ENCODE measurements around the gene CDC25A.
A peak's percentile ranks its signal among the peaks of the same experiment; 100 is the strongest.

CDC25A gene

DNA sequence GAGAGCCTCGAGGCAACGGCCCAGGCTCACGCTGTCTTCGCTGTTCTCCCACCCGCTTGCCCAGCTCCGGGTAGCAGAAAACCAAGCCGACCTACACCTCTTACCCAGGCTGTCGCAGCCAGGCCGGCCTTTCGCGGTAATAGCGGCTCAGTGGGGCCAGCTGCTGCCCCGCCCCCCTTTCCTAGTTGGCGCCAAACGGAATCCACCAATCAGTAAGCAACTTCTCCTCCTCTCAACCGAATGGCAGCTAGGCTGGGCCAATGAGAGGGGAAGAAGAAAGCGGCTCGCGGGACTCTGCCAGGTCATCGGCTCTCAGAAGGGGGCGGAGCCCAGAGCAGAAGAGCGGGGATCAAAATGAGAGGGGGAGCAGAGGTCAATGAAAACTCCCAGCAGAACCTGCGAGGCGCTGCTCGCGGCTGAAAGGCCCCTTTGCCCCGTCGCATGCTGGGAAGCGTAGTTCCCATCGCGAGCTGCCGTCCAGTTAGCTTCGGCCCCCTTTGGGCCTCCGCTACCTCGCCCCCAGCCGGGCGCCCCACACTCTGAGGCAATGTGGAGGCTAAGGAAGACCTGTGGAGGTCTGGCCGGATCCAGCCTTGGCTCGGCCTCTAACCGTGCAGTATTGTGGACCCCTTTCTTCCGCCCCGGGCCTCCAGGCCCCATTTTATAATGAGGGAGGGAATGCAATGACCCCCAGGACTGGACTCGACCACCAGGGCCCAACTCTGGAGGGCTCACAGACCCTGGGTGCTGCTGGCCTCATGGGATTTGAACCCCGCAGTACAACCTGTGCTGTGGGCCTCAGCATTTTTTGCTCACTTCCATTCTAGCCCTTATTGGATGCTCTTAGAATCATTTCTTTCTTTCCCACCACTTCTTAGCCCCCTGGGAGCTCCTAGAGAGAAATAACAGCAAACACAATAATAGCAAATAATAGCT, at the start of gene CDC25A:
Gene CDC25A, minus strand, starts transcription at position 152 of the 936 bp plus-strand sequence. CDS start 470 bp downstream, outside the sequence.
- H3K36me3 Mint-ChIP-seq: peaks cover 10% of the 10 kb centered on the region
- H3K4me1 Mint-ChIP-seq: peaks cover 11% of the 10 kb centered on the region
- peaks cover 16% of the 10 kb centered on the region for H3K27me3 Mint-ChIP-seq
- H3K9me3 Mint-ChIP-seq: no peaks in the 10 kb centered on the region
- H3K4me3 Mint-ChIP-seq: peak within 1 kb of the TSS; percentile 95
- peak within 1 kb of the TSS; percentile 53 for H3K27ac Mint-ChIP-seq
- peak; percentile 100 for ATAC-seq

DNA sequence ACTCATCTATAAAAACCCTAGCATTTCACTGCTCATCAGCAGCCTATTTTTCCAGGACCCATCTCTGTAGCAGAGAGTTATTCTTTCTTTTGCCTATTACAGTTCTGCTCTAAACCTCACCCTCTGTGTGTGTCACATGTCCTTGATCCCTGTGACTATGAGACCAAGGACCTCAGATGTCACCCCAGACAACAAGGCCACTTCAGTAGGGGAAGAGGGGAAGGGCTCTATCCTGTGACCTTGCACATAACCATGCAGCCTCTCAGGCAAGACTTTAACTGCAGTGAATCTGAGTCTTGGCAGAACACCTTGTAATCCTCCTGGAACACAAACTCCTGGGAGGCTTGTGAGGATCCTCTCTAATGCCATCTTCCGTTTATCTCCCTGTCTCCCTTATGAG, 48.3 kb upstream of the CDC25A start:
- Mint-ChIP-seq H3K27ac (peak overlapping the region; percentile 22), H3K4me1 (peaks cover 42% of the 10 kb centered on the region), H3K9me3 (no peaks in the 10 kb centered on the region), H3K27me3 (no peaks in the 10 kb centered on the region), H3K4me3 (no peak overlapping the region), H3K36me3 (no peaks in the 10 kb centered on the region)
- ATAC-seq: no peak

DNA sequence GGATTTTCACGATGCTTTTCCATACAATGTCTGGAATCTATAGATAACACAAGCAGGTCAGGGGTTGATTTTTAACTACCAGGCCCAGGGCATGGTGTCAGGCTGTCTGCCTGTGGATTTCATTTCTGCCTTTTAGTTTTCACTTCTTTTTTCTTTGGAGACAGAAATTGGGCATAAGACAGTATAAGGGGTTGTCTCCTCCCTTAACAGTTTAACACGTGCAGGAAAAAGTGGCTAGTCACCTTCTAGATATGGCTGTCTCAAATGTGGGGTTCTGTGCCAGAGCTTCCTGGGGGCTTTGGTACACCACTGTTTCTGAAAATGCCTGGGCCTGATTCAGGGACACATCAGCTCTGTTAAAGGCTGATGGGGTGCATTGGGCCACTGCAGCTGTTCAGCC, 45.3 kb upstream of the CDC25A start:
- Mint-ChIP-seq H3K4me3 (peak overlapping the region; percentile 18), H3K9me3 (no peaks in the 10 kb centered on the region), H3K4me1 (peaks cover 36% of the 10 kb centered on the region), H3K27ac (peak overlapping the region; percentile 57), H3K36me3 (no peaks in the 10 kb centered on the region), H3K27me3 (no peaks in the 10 kb centered on the region)
- peak; percentile 61 for ATAC-seq

DNA sequence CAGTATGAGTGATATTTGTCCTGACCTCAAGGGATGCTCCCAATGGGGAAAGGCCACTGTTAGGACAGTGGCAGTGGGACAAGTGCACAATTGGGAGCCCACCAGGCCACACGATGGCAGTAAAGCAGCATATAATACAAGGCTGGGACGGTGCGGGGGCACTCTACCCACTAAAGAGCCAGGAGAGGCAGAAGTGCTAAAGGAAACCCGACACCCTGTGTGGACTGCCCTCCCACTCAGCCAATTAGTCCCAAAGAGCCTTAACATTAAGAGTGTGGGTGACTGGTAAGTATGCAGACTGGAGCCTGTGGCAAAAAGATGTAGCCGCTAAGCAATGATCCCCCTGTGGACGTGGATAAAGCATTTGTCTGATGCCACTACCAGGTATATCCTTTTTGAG, 44.5 kb upstream of the CDC25A start:
- peak; percentile 93 for ATAC-seq

DNA sequence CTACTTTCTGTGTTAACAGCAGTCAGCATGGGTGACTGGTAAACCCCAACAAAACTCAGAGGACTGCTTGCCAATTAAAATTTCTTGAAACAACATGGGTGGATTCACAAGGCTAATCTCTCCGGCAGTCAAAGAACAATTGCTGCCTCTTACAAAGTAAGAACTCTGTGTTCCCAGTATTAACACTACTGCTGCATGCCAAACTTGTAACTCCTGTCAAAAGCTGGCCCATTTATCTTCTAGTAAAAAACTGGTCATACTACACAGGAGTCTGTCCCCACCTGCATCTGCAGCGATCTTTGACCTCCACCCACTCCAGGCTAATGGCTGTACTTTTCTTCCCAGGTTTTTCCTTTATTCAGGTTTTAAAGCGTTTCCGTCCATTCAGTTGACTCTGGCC, 44.0 kb upstream of the CDC25A start:
- Mint-ChIP-seq H3K4me1 (peaks cover 39% of the 10 kb centered on the region), H3K4me3 (no peak overlapping the region)

More for the DNA sequence above, 44.5 kb upstream of the CDC25A start:
- peak overlapping the region; percentile 61 for H3K4me3 Mint-ChIP-seq
- H3K9me3 Mint-ChIP-seq: no peaks in the 10 kb centered on the region
- peak overlapping the region; percentile 57 for H3K27ac Mint-ChIP-seq
- no peaks in the 10 kb centered on the region for H3K36me3 Mint-ChIP-seq
- peaks cover 36% of the 10 kb centered on the region for H3K4me1 Mint-ChIP-seq
- no peaks in the 10 kb centered on the region for H3K27me3 Mint-ChIP-seq

DNA sequence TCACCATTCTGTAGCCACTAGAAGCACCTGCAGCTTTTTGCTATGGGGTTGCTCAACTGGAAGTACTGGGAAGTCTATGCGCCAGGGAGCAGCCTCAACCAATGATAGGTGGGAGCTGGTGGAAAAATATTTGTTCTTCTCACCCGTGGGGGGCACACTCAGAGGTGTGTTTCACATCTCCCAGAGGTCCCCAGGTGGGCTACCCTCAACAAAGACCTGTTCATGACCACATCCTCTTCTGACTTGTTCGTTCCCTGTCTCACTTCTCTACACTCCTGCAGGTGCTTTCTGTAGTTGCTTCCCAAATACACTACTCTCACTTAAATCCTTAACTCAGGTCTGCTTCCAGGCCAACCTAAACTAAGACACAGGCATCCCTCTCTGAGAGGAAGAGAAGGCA, 38.7 kb upstream of the CDC25A start:
- H3K4me1 Mint-ChIP-seq: peaks cover 56% of the 10 kb centered on the region
- peak overlapping the region; percentile 22 for H3K27ac Mint-ChIP-seq
- peak; percentile 66 for ATAC-seq
- no peak overlapping the region for H3K4me3 Mint-ChIP-seq
- no peaks in the 10 kb centered on the region for H3K36me3 Mint-ChIP-seq
- H3K9me3 Mint-ChIP-seq: no peaks in the 10 kb centered on the region
- no peaks in the 10 kb centered on the region for H3K27me3 Mint-ChIP-seq

More for the DNA sequence above, 44.0 kb upstream of the CDC25A start:
- Mint-ChIP-seq H3K9me3 (no peaks in the 10 kb centered on the region), H3K27ac (peak overlapping the region; percentile 57), H3K27me3 (no peaks in the 10 kb centered on the region), H3K36me3 (no peaks in the 10 kb centered on the region)
- no peak for ATAC-seq

DNA sequence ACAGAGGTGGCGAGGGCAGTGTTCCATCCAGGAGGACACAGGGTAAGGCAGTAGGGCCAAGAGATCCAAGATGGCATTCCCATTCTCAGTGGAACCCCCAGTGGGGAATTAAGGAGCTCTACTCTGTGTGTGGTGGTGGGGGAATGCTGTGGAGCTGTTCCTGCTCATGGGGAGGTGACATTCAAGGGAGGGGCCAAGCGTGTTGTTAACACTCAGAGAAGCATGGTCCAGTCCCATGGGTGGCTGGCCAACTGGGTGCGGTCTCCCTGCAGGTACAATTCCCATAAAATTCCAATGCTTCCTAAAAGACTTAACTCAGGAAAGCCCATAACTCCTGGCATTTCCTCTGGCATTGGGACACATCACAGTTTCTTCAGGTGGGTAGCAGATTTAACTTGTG, 37.4 kb upstream of the CDC25A start:
- ATAC-seq: no peak
- H3K4me3 Mint-ChIP-seq: no peak overlapping the region
- no peaks in the 10 kb centered on the region for H3K9me3 Mint-ChIP-seq
- H3K27ac Mint-ChIP-seq: peak overlapping the region; percentile 73
- peaks cover 61% of the 10 kb centered on the region for H3K4me1 Mint-ChIP-seq
- H3K27me3 Mint-ChIP-seq: no peaks in the 10 kb centered on the region
- no peaks in the 10 kb centered on the region for H3K36me3 Mint-ChIP-seq

DNA sequence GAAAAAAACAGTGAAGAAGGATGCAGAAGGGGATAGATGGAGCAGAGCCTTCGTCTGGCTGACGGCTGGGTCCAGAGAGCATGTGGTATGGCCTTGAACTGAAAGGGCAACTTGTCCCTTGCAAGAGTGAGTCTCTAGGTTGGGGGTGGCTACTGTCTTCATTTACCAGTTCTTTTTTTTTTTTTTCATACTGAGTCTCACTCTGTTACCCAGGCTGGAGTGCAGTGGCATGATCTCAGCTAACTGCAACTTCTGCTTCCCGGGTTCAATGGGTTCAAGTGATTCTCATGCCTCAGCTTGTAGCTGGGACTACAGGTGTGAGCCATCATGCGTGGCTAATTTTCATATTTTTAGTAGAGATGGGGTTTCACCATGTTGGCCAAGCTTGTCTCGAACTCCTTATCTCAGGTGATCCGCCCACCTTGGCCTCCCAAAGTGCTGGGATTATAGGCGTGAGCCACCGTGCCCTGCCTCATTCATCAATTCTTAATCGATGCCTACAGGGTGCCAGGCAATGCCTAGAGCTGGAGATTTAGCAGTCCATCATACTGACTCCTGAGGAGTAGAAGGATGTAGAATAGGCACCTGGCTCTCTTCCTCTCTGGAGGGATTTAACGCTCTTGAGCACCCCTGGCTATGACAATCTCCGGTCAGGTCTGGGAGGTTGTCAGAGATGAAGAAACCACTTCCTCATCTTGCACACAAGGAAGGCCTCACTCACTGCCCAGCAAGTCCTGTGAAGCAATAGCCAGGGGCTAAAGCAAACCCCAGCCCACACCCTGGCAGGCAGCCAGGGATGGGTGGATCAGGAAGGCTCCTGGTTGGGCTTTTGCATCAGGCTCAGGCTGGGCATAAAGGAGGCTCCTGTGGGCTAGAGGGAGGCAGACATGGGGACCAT, 34.6 kb upstream of the CDC25A start, which contains the start of gene CAMP:
Gene CAMP, plus strand, starts transcription at position 880 of the 898 bp plus-strand sequence. Its CDS starts 17 bp downstream, at position 897.
- H3K36me3 Mint-ChIP-seq: no peaks in the 10 kb centered on the region
- no peaks in the 10 kb centered on the region for H3K9me3 Mint-ChIP-seq
- no peaks in the 10 kb centered on the region for H3K27me3 Mint-ChIP-seq
- H3K27ac Mint-ChIP-seq: peak within 1 kb of the TSS; percentile 73
- peak; percentile 79 for ATAC-seq
- H3K4me1 Mint-ChIP-seq: peaks cover 61% of the 10 kb centered on the region
- H3K4me3 Mint-ChIP-seq: no peak within 1 kb of the TSS

DNA sequence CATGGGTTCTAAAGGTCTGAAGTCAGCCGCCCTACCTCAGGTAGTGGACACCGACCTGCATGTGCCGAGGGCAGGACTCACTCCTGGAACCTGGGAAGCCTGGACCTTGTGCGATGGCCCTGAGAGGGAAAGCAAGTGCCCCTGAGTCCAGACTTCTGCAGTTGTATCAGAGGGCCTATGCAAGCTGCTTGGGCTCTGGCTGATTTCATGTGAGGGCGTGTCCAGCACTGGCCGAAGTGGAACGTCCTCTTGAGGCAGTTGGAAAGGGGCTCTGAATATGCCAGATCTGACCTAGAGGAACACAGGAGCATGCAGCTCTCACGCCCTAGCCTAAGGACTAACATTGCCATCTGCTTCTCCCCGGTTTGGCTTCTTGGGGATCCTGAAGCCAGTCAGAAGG, 32.5 kb upstream of the CDC25A start:
- Mint-ChIP-seq H3K4me3 (no peak overlapping the region), H3K36me3 (no peaks in the 10 kb centered on the region), H3K4me1 (peaks cover 48% of the 10 kb centered on the region), H3K27ac (no peak overlapping the region), H3K9me3 (no peaks in the 10 kb centered on the region), H3K27me3 (no peaks in the 10 kb centered on the region)
- no peak for ATAC-seq

DNA sequence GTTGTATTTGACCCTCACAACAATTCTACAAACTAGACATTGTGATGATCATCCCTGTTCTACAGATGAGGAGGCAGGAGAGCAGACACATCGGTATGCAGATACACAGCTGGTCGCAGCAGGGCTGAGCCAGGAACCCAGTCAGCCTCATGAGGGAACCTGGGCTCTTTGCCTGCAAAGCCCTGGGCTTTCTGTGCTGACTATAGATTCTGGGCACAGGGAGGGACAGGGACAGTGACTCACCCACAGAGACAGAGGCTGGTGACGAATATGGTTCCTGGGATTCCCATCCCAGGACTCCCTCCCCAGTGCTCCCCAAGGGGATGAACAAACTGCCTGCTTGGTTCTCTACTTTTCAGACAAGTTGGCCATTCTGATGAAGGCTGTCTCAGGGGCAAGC, 31.3 kb upstream of the CDC25A start:
- no peaks in the 10 kb centered on the region for H3K27me3 Mint-ChIP-seq
- no peaks in the 10 kb centered on the region for H3K9me3 Mint-ChIP-seq
- H3K36me3 Mint-ChIP-seq: no peaks in the 10 kb centered on the region
- H3K4me3 Mint-ChIP-seq: no peak overlapping the region
- peaks cover 36% of the 10 kb centered on the region for H3K4me1 Mint-ChIP-seq
- ATAC-seq: no peak
- no peak overlapping the region for H3K27ac Mint-ChIP-seq

DNA sequence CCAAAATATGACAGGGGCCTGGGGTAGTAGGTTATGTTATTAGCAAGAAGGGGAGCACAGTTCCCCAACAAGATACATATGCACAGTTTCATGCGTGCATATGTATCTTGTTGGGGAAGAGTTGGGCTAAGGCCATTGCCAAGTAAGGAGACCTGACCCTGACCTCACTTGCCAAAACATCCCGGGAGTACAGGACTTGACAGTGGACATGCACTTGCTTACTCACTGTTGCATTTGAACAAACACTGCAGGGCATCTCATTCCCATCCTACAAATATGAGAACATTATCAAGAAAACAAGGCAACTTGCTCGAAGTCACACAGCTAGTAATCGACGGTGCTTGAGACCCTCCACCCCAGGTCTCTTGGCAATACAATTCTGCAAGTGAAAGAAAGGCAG, 30.3 kb upstream of the CDC25A start:
- peaks cover 26% of the 10 kb centered on the region for H3K4me1 Mint-ChIP-seq
- H3K4me3 Mint-ChIP-seq: no peak overlapping the region
- no peak for ATAC-seq
- no peaks in the 10 kb centered on the region for H3K27me3 Mint-ChIP-seq
- no peak overlapping the region for H3K27ac Mint-ChIP-seq
- H3K36me3 Mint-ChIP-seq: no peaks in the 10 kb centered on the region
- H3K9me3 Mint-ChIP-seq: no peaks in the 10 kb centered on the region

DNA sequence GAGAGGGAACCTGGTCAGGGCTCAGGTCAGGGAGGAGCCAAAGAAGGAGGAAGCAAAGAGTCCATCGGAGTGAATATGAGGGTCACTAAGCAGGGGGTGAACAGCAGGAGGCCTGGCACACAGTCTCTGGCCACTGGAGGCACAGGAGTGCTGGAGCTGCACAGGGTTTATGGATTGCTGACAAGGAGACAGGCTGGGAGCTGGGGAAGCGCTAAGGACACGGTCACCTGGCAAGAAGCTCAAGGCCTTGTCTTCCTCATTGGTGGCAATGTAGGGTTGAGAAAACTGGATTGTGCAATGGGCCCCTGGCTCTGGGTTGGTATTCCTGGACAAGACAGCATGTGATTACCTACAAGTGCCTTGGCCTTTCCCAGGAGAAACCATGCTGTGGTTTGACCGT, 29.2 kb upstream of the CDC25A start:
- H3K36me3 Mint-ChIP-seq: no peaks in the 10 kb centered on the region
- H3K4me1 Mint-ChIP-seq: peaks cover 16% of the 10 kb centered on the region

DNA sequence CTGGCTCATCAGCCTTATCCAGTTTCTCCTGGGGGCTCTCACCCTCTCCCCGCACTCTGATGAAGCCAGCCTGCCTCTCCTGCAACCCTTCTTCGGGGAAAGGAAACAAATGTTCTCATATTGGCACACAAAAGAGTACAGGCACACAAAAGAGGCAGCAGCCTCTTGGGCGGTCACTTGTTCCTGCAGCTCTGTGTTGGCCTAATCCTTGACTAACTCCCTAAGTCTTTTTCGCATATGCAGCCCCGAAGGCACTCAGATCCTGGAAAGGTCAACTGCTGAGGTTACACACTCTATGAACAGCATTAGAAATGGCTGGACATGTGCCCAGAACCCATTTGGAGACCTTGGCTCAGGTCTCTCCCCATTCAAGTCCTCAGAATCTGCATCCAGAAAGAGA, 27.7 kb upstream of the CDC25A start:
- no peak for ATAC-seq
- H3K4me1 Mint-ChIP-seq: no peaks in the 10 kb centered on the region
- no peaks in the 10 kb centered on the region for H3K27me3 Mint-ChIP-seq
- no peaks in the 10 kb centered on the region for H3K36me3 Mint-ChIP-seq
- H3K4me3 Mint-ChIP-seq: no peak overlapping the region
- H3K27ac Mint-ChIP-seq: no peak overlapping the region
- no peaks in the 10 kb centered on the region for H3K9me3 Mint-ChIP-seq

More for the DNA sequence above, 29.2 kb upstream of the CDC25A start:
- Mint-ChIP-seq H3K27me3 (no peaks in the 10 kb centered on the region), H3K9me3 (no peaks in the 10 kb centered on the region), H3K27ac (no peak overlapping the region), H3K4me3 (no peak overlapping the region)
- ATAC-seq: no peak

DNA sequence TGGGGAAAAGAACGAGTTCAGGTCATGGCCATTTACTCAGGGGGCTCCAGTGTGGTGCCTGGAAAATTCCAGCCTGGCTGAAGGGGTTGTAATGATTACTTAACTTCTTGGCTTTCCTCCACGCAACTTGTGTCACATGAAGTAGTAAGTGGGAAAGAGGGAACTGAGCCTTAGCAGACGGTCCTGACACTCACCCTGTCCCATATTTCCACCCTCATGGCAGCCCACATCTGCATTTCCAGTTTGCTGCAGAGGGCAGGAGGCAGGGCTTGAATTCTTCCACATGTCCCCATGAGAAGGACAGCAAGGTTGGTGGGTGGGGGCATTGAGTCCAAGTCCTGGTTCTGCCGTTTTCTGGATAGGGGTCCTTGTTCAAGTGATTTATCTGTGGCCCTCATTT, 27.2 kb upstream of the CDC25A start:
- no peaks in the 10 kb centered on the region for H3K27me3 Mint-ChIP-seq
- no peaks in the 10 kb centered on the region for H3K9me3 Mint-ChIP-seq
- no peak overlapping the region for H3K27ac Mint-ChIP-seq
- no peak for ATAC-seq
- H3K36me3 Mint-ChIP-seq: no peaks in the 10 kb centered on the region
- H3K4me3 Mint-ChIP-seq: no peak overlapping the region
- H3K4me1 Mint-ChIP-seq: no peaks in the 10 kb centered on the region

DNA sequence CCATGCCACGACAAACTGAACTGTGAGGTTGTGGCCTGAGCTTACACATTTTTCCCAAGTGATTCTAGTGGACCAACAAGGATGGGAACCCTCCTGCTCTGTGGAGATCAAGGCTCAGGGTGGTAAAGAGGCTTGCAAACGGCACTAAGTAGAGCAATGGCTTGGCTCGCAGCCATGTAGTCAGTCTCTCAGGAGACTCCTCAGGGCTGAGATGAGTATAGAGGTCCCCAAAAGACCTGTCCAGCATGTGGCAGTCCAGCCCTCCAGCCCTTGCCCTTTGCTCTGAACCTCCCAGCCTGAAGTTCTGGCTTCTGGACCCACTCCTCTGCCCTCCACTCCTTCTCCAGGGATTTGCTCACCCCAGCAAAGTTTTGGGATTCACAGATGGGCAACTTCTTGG, 26.8 kb upstream of the CDC25A start:
- ATAC-seq: no peak
- Mint-ChIP-seq H3K4me3 (no peak overlapping the region), H3K4me1 (no peaks in the 10 kb centered on the region), H3K9me3 (no peaks in the 10 kb centered on the region), H3K27ac (no peak overlapping the region), H3K27me3 (no peaks in the 10 kb centered on the region), H3K36me3 (no peaks in the 10 kb centered on the region)
